GM21619 (cell line): ENCODE data around the gene LGR4.
"Not testable (repeated sequence)": the region's sequence is repeated elsewhere in the genome, so short reads cannot be mapped to it uniquely, and the experiment has no call there.

ENCODE experiments used
- ATAC-seq: cut with Tn5 transposase; IDR thresholded peaks from one replicate; pipeline ENCODE4 v1.9.1; 2021; ENCODE audit not compliant: unreplicated experiment

Gene LGR4

DNA sequence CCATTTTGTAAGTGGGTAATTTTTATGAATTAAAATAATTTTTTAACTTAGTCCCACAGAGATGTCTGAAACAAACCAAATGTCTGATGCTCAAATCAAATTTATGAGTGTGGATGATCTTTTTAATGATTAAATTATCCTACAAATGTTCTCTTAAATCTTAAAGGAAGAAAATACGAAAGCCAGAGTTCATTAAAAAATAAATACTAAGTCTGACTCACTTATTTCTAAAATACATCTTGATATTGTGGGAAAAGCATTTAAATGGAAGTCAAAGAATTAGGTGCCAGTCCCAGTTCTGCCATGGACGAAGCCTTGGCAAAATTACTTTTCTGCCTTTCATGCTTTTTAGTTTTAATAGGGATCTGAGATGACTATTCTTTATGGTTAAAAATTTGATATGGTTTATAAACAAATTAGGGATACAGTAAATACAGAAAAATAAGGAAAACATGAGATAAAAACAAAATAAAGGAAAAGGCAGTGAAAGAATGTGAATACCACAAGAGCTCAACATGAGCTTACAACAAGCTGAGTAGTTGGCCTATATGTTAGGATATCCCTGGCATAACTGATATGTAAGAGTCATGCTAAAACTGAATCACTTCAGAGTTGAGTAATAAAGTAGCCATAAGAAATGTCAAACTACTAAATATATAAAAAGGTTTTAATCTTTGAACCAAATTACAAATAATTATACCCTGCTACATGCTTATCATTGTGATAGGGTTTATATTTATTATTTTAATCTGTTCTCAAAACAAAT lies 118.8 kb downstream of the LGR4 start:
- ATAC-seq, result no peak

DNA sequence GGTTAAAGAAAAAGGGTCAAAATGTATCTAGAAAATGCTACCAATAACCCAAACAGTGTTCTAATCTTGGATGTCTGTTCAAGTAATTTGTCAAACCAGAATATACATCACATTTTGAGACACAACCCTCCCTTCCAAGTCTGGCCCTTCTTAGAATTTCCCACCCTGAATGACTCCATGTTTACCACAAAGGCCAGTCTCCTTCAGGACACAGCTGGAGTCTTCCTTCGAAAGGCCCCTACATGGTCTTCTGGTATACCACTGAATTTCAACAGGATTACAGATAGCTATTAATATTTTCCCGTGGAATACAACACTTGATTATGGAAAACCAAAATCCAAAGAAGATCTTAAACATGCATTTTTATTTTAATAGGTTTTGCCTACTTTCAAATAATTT lies 119.8 kb downstream of the LGR4 start:
- ATAC-seq, result no peak

DNA sequence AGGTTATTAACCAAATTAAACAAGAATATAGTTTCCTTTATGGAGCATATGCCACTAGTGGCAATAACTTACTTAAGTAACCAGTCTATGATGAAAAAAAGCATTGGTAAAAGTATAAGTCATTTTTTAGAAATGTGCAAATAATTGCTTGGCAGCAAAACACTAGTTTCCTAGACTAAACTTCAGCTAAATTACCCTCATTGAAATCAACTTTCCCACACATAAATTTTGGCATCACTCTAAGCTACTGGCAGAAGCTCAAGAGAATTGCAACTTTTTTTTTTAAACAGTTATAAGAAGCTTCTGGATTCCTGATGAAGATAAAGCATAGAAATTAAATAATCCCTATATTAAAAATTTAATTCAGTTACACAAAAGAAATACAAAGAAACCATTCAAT lies 122.1 kb downstream of the LGR4 start:
- no peak for ATAC-seq

DNA sequence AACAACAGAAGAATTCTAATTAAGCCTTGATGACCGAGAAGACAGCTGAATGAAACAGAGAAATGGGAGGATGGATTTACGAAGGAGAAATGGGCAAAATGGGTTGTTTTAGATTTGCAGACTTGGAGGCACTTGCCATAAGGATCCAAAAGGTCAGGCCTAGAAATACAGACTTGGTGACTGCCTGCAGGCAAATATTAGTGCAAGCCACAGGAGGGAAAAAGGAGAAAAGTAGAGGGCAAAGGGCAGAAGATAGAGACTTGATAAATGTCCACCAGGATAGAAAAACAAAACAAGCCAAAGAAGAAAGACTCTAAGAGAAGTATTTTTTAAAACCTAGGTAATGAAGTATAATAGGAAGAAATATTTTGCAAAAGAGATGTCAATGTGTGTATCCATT lies 122.7 kb downstream of the LGR4 start:
- no peak for ATAC-seq

DNA sequence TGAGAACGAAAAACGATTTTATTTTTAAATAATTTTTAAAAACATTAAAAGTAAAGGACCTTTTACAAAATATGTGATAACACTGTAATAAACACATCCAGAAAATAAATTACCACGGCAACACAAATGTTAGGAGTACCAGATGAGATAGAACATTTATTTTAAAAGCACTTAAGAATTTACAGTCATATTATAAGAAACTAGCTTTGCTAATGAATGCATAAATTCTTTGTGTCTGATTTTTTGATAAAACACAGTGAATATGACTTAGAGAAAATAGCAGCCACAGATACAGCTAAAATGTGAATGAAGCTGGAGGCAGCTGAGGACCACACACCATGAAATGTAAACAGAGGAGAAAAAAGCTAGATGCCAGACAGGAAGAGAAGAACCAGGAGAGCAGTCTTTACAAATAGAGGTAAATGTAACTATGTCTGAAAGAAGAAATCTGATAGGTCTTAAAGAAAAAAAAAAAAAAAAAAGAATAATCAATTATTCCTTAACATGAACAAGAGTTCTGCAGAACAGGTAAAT lies 124.2 kb downstream of the LGR4 start:
- ATAC-seq, result no peak

DNA sequence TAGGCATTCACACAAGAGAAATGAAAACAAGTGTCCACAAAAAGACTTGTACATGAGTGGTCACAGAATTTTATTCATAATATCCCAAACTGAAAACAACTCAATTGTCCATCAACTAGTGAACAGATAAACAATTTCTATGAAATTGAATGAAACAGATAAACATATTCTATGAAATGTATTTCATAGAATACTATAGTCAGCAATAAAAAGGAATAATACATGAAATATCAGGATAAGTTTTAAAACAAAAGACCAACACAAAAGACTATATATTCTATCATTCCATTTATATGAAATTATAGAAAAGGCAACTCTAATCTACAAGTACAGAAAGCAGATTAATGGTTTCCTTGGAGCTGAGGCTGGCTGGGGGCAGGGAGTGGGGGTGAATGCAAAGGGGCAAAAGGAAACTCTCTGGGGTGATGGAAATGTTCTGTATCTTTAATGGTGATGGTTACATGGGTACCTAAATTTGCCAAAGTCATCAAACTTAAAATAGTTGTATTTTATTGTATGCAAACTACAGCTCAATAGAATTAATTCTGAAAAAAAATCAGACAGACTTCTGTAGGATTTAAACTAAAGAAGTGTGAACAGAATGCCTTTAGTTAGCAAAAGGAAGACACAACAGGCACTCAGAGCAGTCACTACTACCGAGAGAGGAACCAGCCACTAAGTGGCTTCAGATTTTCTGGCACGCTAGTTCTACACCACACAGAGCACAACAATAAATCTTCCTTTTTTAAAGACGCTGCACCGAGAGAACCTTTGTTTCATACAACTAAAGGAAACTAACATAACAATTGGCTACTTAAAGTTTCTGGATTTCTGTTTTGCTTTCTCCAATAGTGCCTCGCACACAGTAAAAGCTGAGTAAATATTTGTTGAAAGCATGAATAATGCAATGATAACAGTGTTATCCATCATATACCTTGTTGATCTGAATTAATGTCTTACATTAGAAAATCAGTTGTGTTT lies 124.9 kb downstream of the LGR4 start:
- no peak for ATAC-seq

DNA sequence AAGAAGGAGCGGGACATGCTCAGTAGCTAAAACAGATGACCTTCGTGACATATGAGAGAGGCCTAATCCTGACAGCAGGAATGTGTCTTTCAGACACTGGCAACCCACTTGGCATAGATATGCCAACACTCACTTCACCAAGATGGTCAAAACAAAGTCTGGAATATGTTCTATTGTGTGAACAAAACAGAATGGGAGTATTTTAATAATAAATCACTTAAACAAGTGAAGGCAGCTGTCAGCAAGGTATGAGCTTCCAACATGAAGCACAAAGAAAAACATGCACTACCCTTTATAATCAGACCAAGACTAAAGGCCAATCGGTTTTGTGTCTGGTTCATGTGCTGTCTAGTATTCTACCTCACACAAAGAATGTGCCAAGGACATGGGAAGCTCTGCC lies 132.6 kb downstream of the LGR4 start:
- no peak for ATAC-seq

DNA sequence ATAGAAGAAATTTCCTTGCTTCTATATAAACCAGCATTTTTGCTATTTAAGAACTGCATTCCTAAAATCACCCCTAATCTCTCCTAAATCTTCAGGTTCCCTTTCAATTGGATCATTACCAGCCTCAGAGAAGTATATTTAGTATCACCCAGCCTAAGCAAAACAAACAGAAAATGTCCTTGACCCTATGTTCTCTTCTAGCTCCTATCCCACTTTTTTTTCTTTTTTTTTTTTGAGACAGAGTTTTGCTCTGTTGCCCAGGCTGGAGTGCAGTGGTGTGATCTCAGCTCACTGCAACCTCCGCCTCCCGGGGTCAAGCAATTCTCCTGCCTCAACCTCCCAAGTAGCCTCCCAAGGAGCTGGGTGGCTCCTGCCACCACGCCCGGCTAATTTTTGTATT lies 137.8 kb downstream of the LGR4 start:
- not testable (repeated sequence) for ATAC-seq

DNA sequence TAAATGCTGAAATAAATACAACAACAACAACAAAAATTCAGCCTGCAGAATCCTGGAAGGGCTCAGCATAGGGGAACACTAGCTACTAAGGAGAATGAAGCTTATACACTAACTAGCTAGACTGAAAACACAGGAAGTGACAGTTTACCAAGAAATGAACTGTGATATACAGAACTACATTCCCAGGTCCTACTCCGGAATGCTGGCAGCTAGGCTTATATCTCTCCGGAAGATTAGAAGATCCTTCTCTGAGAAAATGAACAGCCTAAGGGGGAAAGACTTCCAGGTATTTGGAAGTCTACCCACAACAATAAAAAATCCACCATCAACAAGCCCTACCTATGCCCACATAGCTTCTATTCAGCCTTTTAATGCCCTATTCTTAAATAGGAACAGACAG lies 140.6 kb downstream of the LGR4 start:
- no peak for ATAC-seq

DNA sequence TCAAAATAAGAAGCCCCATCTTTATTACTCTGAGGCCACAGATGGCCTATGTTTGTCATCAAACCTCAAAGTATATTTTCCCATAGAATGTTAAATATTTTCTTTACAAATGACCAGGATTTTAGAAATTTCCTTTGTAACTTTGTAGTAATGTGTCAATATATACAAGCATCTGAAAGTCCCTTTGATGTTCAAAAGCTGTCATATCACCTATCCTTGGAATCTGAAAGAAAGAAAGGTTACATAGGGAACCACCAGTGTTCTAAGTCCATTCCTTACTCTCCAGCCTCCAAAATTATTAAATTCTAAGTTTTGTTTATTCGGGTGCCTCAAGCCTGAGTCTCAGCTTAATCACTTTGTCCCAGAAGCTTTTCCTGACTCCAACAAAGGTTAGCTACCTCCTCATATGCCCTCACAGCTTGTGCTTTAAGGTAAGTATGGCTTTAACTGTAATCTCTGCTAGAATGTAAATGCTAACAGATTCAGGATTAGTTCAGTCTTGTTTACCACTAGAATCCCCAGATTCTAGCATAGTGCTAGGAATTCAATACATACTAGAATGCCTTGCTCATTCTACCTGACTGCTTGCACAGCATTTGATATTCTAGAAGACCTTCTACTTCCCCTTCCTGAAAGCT lies 141.8 kb downstream of the LGR4 start:
- ATAC-seq, result no peak

DNA sequence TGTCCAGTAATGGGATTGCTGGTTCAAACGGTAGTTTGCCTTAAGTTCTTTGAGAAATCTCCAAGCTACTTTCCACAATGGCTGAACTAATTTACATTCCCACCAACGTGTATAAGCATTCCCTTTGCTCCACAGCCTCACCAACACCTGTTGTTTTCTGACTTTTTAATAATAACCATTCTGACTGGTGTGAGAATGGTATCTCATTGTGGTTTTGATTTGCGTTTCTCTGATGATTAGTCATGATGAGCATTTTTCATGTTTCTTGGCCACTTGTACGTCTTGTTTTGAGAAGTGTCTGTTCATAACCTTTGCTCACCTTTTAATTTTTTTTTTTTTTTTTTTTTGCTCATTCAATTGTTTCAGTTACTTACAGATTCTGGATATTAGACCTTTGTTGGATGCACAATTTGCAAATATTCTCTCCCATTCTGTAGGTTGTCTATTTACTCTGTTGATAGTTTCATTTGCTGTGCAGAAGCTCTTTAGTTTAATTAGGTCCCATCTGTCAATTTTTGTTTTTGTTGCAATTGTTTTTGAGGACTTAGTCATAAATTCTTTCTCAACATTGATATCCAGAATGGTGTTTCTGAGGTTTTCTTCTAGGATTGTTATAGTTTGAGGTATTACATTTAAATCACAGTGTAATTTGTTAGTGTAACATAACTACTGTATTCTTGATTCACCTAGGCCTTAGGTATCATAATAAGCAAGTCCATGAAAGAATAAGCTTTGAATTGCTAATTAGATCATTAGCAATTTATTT lies 142.5 kb downstream of the LGR4 start:
- no peak for ATAC-seq

DNA sequence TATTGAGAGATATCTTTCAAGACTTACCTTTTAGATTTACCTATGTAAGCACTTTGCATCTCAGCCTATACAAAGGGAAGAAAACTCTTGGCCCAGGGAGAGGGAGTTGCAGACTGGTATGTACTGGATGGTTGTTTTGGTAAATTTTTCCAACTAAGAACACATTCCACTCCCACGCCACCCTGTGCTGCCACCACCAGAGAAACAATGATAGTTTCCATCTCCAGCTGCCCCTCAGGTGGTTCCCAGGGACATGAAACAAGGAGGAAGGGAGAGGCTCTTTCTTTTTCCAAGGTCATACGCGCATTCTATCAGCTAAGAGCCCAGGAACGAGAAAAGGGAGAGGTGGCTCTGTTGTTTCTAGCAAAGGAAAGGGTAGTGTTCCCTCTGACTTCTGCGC lies 144.0 kb downstream of the LGR4 start:
- no peak for ATAC-seq

DNA sequence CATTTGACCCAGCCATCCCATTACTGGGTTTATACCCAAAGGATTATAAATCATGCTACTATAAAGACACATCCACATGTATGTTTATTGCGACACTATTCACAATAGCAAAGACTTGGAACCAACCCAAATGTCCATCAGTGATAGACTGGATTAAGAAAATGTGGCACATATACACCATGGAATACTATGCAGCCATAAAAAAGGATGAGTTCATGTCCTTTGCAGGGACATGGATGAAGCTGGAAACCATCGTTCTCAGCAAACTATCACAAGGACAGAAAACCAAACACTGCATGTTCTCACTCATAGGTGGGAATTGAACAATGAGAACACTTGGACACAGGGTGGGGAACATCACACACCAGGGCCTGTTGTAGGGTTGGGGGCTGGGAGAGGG lies 145.5 kb downstream of the LGR4 start:
- ATAC-seq, result not testable (repeated sequence)

DNA sequence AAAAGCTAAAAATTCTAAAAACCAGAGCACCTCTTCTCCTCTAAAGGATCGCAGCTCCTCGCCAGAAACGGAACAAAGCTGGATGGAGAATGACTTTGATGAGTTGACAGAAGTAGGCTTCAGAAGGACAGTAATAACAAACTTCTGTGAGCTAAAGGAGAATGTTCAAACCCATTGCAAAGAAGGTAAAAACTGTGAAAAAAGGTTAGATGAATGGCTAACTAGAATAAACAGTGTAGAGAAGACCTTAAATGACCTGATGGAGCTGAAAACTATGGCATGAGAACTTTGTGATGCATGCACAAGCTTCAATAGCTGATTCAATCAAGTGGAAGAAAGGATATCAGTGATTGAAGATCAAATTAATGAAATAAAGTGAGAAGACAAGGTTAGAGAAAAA lies 150.4 kb downstream of the LGR4 start:
- ATAC-seq, result not testable (repeated sequence)

DNA sequence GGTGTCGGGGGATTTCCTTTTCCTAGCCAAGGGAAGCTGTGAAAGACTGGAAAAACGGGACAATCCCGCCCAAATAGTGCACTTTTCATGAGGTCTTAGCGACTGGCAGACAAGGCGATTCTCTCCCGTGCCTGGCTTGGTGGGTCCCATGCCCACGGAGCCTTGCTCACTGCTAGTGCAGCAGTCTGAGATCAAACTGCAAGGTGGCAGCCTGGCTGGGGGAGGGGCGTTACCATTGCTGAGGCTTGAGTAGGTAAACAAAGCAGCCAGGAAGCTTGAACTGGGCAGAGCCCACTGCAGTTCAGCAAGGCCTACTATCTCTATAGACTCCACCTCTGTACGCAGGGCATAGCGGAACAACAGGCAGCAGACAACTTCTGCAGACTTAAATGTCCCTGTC lies 151.2 kb downstream of the LGR4 start:
- not testable (repeated sequence) for ATAC-seq

DNA sequence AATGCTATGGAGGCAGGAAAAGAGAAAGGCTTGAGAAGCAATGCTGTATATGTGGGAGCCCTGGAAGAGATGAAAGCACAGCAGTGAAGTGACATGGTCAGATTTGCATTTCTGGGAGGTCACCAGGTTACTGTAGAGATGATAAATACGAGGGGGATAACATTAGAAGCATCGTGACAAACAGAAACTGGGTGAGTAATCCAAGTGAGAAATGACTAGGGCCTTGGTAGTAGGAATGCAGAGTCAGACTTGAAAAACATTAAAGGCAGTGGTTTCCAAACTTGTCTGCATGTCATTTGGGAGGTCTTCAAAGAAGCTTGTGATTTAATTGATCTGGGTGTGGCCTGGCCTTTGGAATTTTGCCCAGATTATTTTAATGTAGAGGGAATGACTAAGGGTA lies 153.5 kb downstream of the LGR4 start:
- peak; percentile 98 for ATAC-seq

DNA sequence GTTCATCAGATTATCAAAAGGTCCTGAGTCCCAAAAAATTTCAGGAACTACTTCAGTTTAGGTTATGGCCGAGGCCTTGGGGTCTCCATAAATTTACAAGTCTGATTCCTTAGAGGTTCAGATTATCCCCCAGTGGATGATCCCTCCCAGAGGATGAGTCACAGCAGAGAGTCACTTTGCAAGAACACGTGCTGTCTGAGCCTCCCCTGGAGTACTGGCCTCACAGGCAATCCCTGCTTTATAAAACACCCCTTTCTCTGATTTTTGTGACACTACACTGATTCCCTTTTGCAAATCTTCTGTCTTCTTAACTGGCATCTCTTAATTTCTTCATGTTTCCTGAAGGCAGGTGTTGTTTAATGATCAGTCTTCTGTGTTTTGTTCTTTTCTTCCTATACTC lies 154.8 kb downstream of the LGR4 start:
- ATAC-seq, result no peak
